ENCODE data around the gene GOLGA6L25.
"Not testable (repeated sequence)": the region's sequence is repeated elsewhere in the genome, so short reads cannot be mapped to it uniquely, and the experiment has no call there.

Gene GOLGA6L25

GRCh38 chr15:28553268-28553667, at the start of gene GOLGA6L25:
Gene GOLGA6L25, plus strand, starts transcription at chr15:28553568. Its CDS starts 61 bp downstream, at chr15:28553629.
- DNase-seq, result not testable (repeated sequence)

- not testable (repeated sequence) for DNase-seq
These were observed 45.0 kb upstream of the GOLGA6L25 start for GRCh38 chr15:28508217-28508889.

GRCh38 chr15:28514128-28514527, 39.2 kb upstream of the GOLGA6L25 start:
- not testable (repeated sequence) for DNase-seq

GRCh38 chr15:28515208-28515607, 38.2 kb upstream of the GOLGA6L25 start:
- DNase-seq, result not testable (repeated sequence)

- DNase-seq, result not testable (repeated sequence)
These were observed 20.4 kb upstream of the GOLGA6L25 start, which contains the start of gene GOLGA8G for GRCh38 chr15:28532954-28533353. Gene GOLGA8G, minus strand, starts transcription at chr15:28532971. Its CDS starts 62 bp downstream, at chr15:28532909.

- not testable (repeated sequence) for DNase-seq
These were observed 20.0 kb downstream of the GOLGA6L25 start for GRCh38 chr15:28573351-28573750.

GRCh38 chr15:28588977-28589606, 35.7 kb downstream of the GOLGA6L25 start:
- not testable (repeated sequence) for DNase-seq

- not testable (repeated sequence) for DNase-seq
These were observed 36.4 kb downstream of the GOLGA6L25 start for GRCh38 chr15:28589769-28590168.

GRCh38 chr15:28592395-28592794, 39.0 kb downstream of the GOLGA6L25 start:
- DNase-seq, result not testable (repeated sequence)

- not testable (repeated sequence) for DNase-seq
These were observed 40.2 kb downstream of the GOLGA6L25 start for GRCh38 chr15:28593424-28594129.

GRCh38 chr15:28597471-28597870, 44.1 kb downstream of the GOLGA6L25 start:
- not testable (repeated sequence) for DNase-seq

GRCh38 chr15:28598209-28598608, 44.8 kb downstream of the GOLGA6L25 start:
- not testable (repeated sequence) for DNase-seq

GRCh38 chr15:28602152-28602551, 48.8 kb downstream of the GOLGA6L25 start:
- DNase-seq, result not testable (repeated sequence)

Measured in NCI-H774 (cell line).